Iris pigment epithelial cell (primary cell): ENCODE data around the gene ERVK3-1.
A peak's percentile ranks its signal among the peaks of the same experiment; 100 is the strongest.
"Not testable (repeated sequence)": the region's sequence is repeated elsewhere in the genome, so short reads cannot be mapped to it uniquely, and the experiment has no call there.

Experiments
- DNase-seq: peaks from one replicate; pipeline ENCODE4 v3.0.0-alpha.2; 2011; ENCODE audit warnings: low read depth

ERVK3-1 gene, protein sequence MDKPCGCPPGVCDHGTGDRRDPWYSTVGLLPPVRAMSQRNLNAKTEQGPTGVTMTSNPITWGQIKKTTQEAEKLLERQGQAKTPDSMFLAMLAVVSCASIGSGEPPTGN

GRCh38 chr19:58305065-58305931 is at the start of gene ERVK3-1:
Gene ERVK3-1, plus strand, starts transcription at chr19:58305377. Its CDS starts 6,792 bp downstream, at chr19:58312169.
- DNase-seq, result peak; percentile 99

- DNase-seq, result not testable (repeated sequence)
Observed at GRCh38 chr19:58258259-58258658, 46.9 kb upstream of the ERVK3-1 start.

GRCh38 chr19:58261600-58261967 is 43.6 kb upstream of the ERVK3-1 start:
- no peak for DNase-seq

- DNase-seq, result no peak
Observed at GRCh38 chr19:58261968-58262921, 42.9 kb upstream of the ERVK3-1 start.

GRCh38 chr19:58262922-58263296 is 42.3 kb upstream of the ERVK3-1 start:
- DNase-seq, result no peak

DNA sequence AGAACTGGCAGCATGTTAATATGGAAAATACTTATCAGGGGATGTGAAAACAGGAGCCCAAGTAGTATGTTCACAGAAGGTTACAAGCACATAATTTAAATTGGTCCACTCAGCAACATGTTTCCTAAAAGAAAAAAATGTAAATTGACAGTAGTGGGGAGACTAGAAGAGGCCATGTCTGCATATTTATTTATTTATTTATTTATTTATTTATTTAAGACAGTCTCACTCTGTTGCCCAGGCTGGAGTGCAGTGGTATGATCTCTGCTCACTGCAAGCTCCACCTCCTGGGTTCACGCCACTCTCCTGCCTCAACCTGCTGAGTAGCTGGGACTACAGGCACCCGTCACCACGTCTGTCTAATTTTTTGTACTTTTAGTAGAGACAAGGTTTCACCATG is 40.1 kb upstream of the ERVK3-1 start:
- DNase-seq, result no peak

DNA sequence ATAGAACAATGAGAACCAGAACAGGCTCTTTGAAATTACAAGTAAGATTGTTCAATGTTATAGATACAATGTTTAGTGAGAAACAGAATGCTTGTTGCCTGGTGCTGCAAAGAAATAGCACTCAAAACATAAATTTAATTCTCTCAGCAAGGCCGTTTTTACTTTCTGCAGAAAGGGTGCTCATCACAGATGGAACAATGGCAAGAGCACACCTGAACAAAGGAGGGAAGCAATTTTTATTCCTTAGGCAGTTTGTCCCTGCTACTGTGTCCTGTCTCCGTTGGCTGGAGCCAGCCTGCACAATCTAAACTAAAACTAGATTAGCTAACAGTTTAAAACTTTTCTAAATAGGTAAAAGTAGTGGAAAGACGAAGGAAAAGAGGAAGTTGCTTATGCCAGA is 36.8 kb upstream of the ERVK3-1 start:
- DNase-seq, result no peak

GRCh38 chr19:58274771-58275201 is 30.4 kb upstream of the ERVK3-1 start:
- peak; percentile 39 for DNase-seq

- no peak for DNase-seq
Observed at GRCh38 chr19:58275564-58275963, 29.6 kb upstream of the ERVK3-1 start.

DNA sequence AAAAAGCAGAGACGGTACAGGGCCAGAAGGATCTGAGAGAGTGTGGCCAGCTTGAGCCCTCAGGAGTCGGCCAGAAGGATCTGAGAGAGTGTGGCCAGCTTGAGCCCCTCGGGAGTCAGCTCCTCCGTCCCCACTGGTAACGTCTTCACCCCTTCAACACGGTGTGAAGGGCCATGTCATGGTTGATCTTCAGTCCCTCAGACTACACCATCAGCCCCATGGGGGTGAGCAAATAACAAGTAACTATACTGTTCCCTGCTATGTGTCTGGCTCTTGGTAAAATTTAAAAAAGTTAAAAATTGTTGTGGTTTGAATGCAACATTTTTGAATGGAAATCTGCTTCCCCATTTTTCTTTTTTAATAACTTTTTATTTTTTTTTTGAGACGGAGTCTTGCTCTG is 28.0 kb upstream of the ERVK3-1 start:
- DNase-seq, result no peak

- DNase-seq, result no peak
Observed at GRCh38 chr19:58277748-58278540, 27.2 kb upstream of the ERVK3-1 start.

- DNase-seq, result peak; percentile 99
Observed at GRCh38 chr19:58278541-58279041, 26.6 kb upstream of the ERVK3-1 start, which contains the start of gene ZNF8. Gene ZNF8, plus strand, starts transcription at chr19:58278955. Its CDS starts 127 bp downstream, at chr19:58279082.

- peak; percentile 75 for DNase-seq
Observed at GRCh38 chr19:58279042-58279924, 25.9 kb upstream of the ERVK3-1 start.

GRCh38 chr19:58279925-58280316 is 25.3 kb upstream of the ERVK3-1 start:
- DNase-seq, result no peak

DNA sequence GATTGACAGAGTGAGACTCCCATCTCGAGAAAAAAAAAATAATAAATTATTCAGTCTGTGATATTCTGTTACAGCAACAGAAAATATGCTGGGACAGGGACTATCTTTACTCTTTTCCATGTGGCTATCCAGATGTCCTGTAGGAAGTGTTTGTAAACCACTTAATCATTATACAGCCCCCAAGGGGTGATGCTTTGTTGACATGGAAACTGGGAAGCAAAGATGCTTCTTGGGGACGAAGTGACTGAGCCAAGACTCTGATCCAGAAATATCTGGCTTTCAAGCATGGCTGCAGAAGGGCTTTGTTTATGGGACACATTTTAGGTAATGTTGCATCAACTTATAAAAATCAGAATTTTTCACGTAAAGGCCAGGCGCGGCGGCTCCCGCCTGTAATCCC is 21.0 kb upstream of the ERVK3-1 start:
- no peak for DNase-seq

- DNase-seq, result no peak
Observed at GRCh38 chr19:58291943-58292342, 13.2 kb upstream of the ERVK3-1 start.

DNA sequence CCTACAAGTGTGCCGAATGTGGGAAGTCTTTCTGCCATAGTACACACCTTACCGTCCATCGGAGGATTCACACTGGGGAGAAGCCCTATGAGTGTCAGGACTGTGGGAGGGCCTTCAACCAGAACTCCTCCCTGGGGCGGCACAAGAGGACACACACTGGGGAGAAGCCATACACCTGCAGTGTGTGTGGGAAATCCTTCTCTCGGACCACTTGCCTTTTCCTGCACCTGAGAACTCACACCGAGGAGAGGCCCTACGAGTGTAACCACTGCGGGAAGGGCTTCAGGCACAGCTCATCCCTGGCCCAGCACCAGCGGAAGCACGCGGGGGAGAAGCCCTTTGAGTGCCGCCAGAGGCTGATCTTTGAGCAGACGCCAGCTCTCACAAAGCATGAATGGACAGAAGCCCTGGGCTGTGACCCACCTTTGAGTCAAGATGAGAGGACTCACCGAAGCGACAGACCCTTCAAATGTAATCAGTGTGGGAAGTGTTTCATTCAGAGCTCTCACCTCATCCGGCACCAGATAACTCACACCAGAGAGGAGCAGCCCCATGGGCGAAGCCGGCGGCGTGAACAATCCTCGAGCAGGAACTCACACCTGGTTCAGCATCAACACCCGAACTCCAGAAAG is 10.3 kb upstream of the ERVK3-1 start:
- DNase-seq, result no peak

GRCh38 chr19:58296104-58296503 is 9.1 kb upstream of the ERVK3-1 start:
- DNase-seq, result no peak

DNA sequence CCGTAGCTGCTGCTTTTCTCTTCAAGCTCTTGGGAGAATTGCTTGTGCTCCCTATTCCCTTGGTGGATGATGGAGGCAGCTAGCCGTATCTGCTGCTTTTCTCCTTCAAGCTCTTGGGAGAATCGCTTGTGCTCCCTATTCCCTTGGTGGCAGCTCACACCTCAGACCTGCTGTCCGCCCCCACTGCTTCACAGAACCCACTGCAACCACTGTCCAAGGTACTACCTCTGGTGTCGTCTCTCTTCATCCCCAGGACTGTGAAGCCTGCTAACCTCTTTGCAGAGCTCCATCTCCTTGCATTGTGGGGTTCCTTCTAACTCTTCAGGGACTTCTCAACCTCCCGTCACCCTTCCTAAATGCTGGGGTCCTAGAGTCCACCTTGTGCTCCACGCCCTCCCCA is 4.6 kb upstream of the ERVK3-1 start:
- DNase-seq, result no peak

DNA sequence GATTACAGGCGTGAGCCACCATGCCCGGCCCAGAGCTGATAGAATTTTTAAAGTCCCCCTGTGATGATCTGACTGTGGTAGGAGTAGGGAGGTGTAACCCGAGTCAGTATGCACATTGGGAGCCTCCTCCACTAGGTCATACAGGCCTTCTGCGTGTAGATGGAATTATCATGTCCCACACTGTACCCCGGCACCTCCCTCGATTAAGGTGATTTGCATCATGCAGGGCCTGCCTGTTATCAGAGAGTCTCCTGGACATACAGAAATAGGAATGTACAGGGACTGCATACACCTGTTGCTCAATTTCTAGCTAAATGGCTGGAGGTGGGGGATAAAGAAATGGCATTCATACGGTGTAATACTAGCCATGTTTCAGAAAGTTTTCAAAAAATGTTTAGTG is 922 bp upstream of the ERVK3-1 start:
- DNase-seq, result no peak
